ENCODE data around the gene ARHGEF39. TPM values are rescaled to one million over a fixed set of nuclear protein-coding genes. Genes with fewer than 3 reads are reported as not detected.

The ARHGEF39 gene
- total RNA-seq, 1 donor from 2014 or later: 1.2 TPM

DNA sequence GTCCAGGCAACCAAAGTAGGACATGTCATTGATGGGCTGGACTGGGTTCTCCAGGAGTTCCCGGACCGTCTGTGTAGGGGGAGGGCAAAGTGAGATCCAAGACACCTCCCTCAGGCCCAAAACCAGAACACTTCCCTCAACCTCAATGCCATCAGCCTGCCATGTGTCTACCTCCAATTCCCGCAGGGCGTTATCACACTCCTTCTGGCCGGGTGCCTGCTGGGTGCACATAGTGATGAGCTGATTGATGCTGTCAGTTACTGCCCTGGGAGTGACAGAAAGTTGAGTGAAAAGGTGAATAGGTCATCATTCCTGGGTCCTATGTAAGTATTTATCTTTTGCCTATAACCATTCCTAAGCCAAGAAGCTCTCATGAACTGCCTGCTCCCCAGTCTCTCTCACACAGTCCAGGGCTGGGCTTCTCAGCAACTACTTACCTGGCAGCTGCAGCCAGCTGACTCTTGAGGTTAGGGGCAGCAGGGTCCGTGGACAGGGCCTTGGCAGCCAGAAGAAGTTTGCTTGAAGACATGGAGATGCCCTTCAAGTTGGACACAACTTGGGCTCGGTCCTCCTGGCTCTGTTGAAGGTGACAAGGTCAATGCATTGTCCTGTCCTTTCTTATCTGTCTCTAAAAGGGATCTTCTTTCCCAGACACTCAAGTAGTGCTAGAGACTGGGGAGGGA is 46.0 kb upstream of the ARHGEF39 start:
- TF ChIP-seq, protein P1, sequence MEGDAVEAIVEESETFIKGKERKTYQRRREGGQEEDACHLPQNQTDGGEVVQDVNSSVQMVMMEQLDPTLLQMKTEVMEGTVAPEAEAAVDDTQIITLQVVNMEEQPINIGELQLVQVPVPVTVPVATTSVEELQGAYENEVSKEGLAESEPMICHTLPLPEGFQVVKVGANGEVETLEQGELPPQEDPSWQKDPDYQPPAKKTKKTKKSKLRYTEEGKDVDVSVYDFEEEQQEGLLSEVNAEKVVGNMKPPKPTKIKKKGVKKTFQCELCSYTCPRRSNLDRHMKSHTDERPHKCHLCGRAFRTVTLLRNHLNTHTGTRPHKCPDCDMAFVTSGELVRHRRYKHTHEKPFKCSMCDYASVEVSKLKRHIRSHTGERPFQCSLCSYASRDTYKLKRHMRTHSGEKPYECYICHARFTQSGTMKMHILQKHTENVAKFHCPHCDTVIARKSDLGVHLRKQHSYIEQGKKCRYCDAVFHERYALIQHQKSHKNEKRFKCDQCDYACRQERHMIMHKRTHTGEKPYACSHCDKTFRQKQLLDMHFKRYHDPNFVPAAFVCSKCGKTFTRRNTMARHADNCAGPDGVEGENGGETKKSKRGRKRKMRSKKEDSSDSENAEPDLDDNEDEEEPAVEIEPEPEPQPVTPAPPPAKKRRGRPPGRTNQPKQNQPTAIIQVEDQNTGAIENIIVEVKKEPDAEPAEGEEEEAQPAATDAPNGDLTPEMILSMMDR (IDR thresholded peaks at IDR 0.05; ENCODE audit: insufficient read depth, low read length, poor library complexity, severe bottlenecking): no peak
- H3K4me3 ChIP-seq (ENCODE audit: low read depth, low read length): no peak overlapping the region
- no peaks in the 10 kb centered on the region for H3K27me3 ChIP-seq (ENCODE audit: control insufficient read depth, insufficient read depth, low read length)
- DNase-seq (ENCODE audit: low read depth): no peak
- peaks cover 11% of the 10 kb centered on the region for H3K36me3 ChIP-seq (ENCODE audit: control insufficient read depth, insufficient read depth, low read length)

DNA sequence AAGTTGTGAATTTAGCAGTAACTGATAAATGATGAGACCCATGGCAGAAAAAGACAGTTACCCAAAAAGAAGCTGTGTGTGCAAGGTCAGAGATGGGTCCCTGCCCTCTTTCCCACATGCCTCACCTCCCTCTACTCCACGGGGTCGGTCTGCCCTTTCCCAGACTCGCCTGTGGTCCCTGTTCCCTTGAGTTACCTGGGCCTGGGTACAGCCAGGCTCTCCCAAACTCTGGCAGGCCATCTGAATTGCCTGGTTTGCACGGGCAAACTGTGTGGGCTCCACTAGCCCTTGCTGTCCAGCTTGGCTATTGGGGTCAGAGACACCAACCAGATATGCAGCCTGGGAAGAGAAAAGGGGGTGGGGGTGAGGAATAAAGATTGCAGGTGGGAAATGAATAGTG is 43.2 kb upstream of the ARHGEF39 start:
- H3K27me3 ChIP-seq (ENCODE audit: control insufficient read depth, insufficient read depth, low read length): no peaks in the 10 kb centered on the region
- no peak overlapping the region for H3K4me3 ChIP-seq (ENCODE audit: low read depth, low read length)
- DNase-seq (ENCODE audit: low read depth): no peak
- TF ChIP-seq, protein P1 (IDR thresholded peaks at IDR 0.05; ENCODE audit: insufficient read depth, low read length, poor library complexity, severe bottlenecking): no peak
- peaks cover 12% of the 10 kb centered on the region for H3K36me3 ChIP-seq (ENCODE audit: control insufficient read depth, insufficient read depth, low read length)

DNA sequence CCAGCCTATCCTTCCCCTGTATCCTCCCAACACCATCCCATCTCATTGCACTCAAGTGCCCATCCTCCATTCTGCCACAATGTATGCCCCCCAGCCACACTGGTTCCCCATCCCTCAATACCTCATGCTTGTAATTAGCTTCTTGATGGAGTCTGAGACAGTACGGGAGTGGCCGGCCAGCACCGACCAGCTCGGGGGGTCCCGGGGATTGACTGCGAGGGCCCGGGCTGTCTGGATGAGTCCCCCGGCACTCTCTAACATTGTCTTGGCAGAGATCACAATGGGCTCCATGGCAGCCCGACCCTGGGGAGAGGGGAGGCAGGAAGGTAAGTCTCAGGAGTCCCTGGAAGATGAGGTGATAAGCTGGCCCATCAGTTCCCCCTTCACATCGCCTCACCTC is 42.0 kb upstream of the ARHGEF39 start:
- Histone ChIP-seq H3K27me3 (ENCODE audit: control insufficient read depth, insufficient read depth, low read length) (no peaks in the 10 kb centered on the region), H3K36me3 (ENCODE audit: control insufficient read depth, insufficient read depth, low read length) (peaks cover 13% of the 10 kb centered on the region)

DNA sequence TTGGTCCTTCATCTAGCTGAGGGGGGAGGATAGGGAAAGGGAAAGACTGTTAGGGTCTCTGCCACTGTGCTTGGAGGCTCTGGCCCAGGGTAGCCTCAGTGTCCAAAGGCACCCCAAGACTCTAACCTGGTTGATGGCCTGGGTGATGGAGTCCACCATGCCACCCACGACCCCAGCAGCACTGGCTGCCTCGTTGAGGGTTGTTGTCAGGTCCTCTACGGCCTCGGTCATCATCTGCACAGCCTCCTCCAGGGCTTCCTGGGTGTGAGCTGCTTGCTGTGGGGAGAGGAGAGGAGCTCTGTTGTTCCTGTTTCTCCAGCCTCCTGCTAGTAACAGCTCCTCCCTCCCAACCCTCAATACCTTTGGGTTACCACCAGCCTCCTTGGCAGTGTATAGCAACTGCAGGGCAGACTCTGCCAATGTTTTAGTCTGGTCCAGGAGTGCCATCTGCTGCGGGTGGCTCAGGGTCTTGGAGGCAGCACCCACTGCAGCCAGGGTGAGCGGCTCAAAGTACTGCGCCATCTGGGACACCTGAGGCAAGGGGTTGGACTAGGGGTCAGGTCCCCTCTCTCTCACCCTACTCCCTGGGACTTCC is 40.9 kb upstream of the ARHGEF39 start:
- TF ChIP-seq, protein P1 (IDR thresholded peaks at IDR 0.05; ENCODE audit: insufficient read depth, low read length, poor library complexity, severe bottlenecking): no peak
- Histone ChIP-seq H3K4me3 (ENCODE audit: low read depth, low read length) (no peak overlapping the region), H3K27me3 (ENCODE audit: control insufficient read depth, insufficient read depth, low read length) (no peaks in the 10 kb centered on the region), H3K36me3 (ENCODE audit: control insufficient read depth, insufficient read depth, low read length) (peaks cover 14% of the 10 kb centered on the region)
- no peak for DNase-seq (ENCODE audit: low read depth)

More for the DNA sequence above, 42.0 kb upstream of the ARHGEF39 start:
- no peak for DNase-seq (ENCODE audit: low read depth)
- no peak overlapping the region for H3K4me3 ChIP-seq (ENCODE audit: low read depth, low read length)
- TF ChIP-seq, protein P1 (IDR thresholded peaks at IDR 0.05; ENCODE audit: insufficient read depth, low read length, poor library complexity, severe bottlenecking): no peak

DNA sequence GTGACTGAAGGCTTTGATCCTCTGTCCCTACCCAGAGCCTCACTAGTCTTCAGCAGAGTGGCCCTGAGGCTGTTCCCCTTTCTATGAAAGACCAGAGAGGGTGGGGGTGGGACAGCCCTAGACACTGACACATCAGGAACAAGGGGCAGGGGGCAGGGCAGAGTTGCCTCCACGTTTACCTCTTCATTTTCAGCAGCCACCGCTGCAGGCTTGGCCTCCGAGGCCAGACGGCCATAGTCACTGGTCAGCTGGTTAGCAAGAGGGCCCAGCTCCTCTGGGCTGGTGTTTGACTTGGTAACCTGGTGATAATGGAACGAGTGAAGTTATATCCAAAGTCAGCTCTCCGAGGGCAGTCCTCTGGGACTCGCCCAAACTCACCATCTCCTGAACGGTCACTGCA is 40.4 kb upstream of the ARHGEF39 start:
- TF ChIP-seq, protein P1 (IDR thresholded peaks at IDR 0.05; ENCODE audit: insufficient read depth, low read length, poor library complexity, severe bottlenecking): no peak
- no peak overlapping the region for H3K4me3 ChIP-seq (ENCODE audit: low read depth, low read length)
- DNase-seq (ENCODE audit: low read depth): no peak

More for the DNA sequence above, 40.4 kb upstream of the ARHGEF39 start:
- H3K36me3 ChIP-seq (ENCODE audit: control insufficient read depth, insufficient read depth, low read length): peaks cover 13% of the 10 kb centered on the region
- no peaks in the 10 kb centered on the region for H3K27me3 ChIP-seq (ENCODE audit: control insufficient read depth, insufficient read depth, low read length)
